AG09309 (cell line): Measurements from ENCODE around the gene RITA1.

Experiments used
- DNase-seq: peaks from one replicate; pipeline ENCODE4 v3.0.0-alpha.2; 2010; ENCODE audit warnings: low read depth
- H3K4me3 ChIP-seq: 2 replicates; pipeline ENCODE4 v1.5.1; 2011; ENCODE audit warnings: mild to moderate bottlenecking, low read depth, low read length, moderate library complexity; ENCODE audit not compliant: control insufficient read depth
- TF ChIP-seq, protein P1 (sequence below): IDR thresholded peaks from 2 replicates; pipeline ENCODE4 v1.5.1; 2011; ENCODE audit warnings: mild to moderate bottlenecking, low read depth, low read length, inconsistent platforms; ENCODE audit not compliant: insufficient read depth, control insufficient read depth; ENCODE audit errors: missing control alignments

RITA1 gene

DNA sequence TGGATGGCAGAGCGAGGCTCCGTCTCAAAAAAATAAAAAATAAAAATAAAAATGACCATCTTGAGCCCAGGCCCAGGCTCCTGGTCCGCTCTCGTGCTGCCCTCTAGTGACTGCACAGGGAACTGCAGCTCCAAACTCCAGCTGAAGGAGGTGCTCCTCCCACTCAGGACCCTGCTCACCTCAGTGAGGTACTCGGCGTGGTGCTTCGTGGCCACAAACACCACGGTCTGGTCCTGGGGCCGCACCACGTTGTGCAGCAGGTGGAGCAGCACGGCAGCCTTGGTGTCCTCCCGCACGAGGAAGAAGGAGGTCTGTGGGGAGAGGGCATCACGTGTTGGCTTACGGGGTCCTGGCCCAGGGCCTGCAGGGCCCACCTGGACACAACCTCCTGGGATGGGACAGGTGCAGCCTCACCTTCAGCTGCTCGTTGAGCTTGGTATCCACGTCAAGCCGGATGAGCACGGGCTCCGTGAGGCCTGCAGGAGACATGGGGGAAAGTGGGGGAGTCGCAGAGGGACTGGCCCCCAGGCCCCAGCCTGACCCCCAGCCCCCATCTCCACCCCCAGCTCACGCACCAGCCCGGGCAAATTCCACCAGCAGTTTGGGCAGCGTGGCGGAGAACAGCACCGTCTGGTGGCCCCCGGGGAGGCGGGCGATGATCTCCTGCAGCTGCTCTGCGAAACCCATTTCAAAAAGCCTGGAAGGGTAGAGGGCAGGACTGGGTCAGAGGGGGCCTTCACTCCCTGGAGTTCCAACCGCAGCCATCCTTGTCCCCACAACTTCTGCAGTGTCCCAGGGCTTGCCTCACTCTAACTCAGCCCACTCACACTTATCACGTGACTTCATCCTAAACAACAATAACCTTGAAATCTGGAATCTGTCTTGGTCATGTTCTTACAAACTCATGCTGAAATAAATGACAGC, 10.8 kb upstream of the RITA1 start:
- TF ChIP-seq, protein P1, sequence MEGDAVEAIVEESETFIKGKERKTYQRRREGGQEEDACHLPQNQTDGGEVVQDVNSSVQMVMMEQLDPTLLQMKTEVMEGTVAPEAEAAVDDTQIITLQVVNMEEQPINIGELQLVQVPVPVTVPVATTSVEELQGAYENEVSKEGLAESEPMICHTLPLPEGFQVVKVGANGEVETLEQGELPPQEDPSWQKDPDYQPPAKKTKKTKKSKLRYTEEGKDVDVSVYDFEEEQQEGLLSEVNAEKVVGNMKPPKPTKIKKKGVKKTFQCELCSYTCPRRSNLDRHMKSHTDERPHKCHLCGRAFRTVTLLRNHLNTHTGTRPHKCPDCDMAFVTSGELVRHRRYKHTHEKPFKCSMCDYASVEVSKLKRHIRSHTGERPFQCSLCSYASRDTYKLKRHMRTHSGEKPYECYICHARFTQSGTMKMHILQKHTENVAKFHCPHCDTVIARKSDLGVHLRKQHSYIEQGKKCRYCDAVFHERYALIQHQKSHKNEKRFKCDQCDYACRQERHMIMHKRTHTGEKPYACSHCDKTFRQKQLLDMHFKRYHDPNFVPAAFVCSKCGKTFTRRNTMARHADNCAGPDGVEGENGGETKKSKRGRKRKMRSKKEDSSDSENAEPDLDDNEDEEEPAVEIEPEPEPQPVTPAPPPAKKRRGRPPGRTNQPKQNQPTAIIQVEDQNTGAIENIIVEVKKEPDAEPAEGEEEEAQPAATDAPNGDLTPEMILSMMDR = peak; percentile 99
- H3K4me3 ChIP-seq = no peak overlapping the region
- no peak for DNase-seq

DNA sequence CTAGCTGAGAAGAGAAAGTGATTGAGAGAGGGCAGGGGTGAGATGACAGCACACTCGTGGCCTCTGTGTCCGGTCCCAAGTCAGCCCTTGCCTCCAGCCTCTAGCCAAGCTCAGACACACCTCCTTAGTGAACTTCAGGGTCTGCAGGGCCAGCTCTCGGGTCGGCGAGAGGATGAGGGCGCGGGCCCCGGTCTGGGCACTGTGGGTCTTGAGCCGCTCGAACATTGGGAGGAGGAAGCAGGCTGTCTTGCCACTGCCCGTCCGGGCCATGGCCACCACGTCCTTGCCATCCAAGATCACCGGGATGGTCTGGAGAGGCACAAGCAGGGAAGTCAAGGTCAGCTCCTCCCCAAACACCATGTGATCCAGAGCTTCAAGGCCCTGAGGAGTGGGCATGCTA, 6.5 kb upstream of the RITA1 start:
- H3K4me3 ChIP-seq = no peak overlapping the region
- TF ChIP-seq, protein P1 = no peak
- no peak for DNase-seq

DNA sequence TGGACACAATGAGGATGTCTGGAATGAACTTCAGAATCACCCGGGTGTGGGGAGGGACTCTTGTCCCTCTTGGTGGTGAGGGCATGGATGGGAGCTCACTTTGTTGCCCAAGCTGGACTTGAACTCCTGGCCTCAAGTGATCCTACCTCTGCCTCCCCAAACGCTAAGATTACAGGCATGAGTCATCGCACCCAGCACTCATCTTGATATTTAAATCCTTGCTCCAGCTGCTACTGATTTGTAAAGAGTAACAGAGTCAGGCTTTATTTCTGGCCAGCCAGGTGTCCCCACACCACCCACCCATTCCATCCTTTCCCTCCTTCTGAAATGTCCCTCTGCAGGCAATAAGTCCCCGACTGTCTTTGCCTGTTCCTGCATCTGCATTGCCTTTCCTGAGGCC, 5.2 kb upstream of the RITA1 start:
- no peak overlapping the region for H3K4me3 ChIP-seq

DNA sequence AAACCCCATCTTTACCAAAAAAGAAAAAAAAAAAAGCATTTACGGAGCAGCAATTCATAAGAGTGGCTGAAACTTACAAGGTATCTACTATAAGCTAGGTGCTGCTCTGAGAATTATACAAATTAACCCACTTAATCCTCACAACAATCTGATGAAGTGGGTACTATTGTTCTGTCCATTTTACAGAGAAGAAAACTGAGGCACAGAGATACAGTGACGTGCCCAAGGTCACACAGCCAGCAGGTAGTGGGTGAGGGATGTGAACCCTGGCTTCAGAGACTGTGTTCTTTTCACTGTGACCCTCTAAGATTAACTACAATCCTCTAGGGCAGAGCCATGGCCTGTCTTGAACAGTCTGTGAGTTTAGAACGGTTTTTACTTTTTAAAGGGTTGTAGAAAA, 3.5 kb upstream of the RITA1 start:
- TF ChIP-seq, protein P1 = no peak
- no peak overlapping the region for H3K4me3 ChIP-seq
- DNase-seq = no peak

More for the DNA sequence above, 5.2 kb upstream of the RITA1 start:
- TF ChIP-seq, protein P1 = no peak
- DNase-seq = no peak

DNA sequence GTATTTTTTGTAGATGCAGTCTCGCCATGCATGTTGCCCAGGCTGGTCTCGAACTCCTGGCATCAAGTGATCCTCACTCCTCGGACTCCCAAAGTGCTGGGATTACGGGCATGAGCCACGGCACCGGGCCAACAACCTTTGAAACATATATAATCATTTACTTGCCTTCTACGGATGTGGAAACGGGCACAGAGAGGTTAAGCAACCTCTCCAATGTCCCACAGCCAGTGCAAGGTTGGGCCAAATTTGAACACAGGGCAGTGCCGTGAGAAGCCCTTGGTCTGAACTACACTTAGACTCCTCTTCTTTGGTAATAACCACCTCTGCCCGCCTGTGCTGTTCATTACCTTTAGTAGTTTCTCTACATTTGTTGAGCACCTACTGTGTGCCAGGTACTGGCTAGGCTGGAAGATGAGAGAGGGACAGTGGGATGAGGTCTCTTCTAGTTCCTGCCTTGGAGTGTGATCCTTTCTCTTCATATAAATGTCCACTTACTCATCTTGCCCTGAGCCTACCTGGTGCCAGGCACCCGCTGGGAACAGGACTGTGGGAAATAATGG, 2.4 kb upstream of the RITA1 start:
- no peak overlapping the region for H3K4me3 ChIP-seq
- TF ChIP-seq, protein P1 = no peak

DNA sequence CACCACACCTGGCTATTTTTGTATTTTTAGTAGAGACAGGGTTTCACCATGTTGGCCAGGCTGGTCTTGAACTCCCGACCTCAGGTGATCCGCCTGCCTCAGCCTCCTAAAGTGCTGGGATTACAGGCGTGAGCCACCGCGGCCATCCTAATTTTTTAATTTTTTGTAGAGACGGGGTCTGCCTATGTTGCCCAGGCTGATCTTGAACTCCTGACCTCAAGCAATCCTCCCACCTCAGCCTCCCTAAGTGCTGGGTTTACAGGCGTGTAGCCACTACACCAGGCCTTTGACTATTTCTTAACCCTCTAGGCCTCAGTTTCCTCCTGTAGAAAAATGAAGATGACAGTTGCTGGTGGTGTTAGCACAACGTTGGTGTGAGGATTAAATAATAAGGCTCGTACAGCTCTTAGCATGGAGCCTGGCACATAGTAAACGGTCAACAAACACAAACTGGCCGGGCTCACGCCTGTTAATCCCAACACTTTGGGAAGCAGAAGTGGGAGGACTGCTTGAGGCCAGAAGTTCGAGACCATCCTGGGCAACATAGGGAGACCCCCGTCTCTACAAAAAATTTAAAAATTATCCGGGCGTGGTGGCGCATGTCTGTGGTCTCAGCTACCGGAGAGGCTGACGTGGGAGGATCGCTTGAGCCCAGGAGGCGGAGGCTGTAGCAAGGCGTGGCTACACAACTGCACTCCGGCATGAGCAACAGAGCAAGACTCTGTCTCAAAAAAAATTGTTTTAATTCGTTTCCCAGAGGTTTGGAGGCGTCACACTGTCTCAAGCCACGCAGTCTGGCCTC, 1.2 kb upstream of the RITA1 start:
- TF ChIP-seq, protein P1 = no peak
- DNase-seq = no peak
- peak overlapping the region; percentile 83 for H3K4me3 ChIP-seq

More for the DNA sequence above, 2.4 kb upstream of the RITA1 start:
- DNase-seq = no peak
